ENCODE data around the gene KLHL30.

Gene KLHL30

DNA sequence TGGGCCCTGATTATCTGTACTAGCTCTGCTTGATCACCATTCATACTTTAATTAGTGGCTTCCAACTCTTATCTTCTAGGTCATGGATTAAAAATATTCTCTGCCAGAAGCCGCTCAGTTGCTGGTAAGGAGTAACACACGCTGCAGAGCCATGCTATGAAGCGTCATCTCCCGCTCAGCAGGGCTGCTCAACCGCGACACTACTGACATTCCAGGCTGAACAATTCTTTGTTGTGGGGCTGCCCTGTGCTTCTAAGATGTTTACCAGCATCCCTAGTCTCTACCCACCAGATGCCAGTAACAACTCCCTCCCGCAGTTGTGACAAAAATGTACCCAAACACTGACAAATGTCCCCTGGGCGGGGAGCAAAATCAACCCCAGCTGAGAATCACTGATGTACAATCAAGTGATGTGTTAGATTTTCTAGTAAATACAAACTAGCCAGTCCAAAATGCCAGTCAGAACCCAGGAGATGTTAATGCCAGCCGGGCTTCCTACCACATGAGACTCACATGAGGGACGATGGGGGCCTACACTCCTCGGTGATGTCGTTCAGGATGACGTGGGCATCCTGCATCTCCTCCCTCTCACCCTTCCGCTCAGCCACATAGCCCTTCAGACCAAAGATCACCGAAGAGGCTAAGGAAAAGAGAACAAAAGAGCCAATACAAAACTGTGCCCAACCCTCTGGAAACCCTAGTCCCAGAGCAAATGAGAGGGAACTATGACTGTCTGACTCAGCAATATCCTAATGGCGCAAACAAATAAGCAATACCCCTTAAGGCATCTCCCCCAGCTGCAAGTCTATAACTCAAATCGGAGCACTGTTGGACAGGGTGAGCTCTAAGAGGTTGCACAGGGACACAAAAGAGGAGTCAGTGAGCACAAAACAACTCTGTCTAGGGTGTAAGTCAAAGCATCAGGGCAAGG, 49.4 kb downstream of the KLHL30 start:
- peak; percentile 43 for DNase-seq

DNA sequence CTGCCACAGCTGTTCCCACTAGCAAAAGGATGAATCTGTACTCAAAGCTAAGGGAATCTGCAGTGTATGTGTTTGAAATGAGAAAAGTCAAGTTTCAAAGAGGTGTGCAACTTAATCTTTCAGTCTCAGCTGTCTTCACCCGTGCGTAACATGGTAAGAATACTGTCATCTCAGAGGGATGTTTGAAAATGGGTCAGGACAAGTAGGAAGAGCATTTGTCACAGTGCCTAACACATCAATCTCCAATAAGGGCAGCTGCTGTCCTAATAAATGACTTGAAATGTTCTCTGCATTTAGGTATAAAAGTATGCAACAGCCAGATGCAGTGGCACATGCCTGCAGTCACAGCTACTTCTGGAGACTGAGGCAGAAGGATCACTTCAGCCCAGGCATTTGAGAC, 52.0 kb downstream of the KLHL30 start:
- no peak for DNase-seq

Data from midbrain (tissue), 1 donor.